Activated T-helper 1 cell treated with anti-CD3 and anti-CD28 coated beads, Interleukin-2, amount 50 U/mL, for 16 hours (primary cell): ENCODE data around the gene SLC25A47.
"Not testable (repeated sequence)": the region's sequence is repeated elsewhere in the genome, so short reads cannot be mapped to it uniquely, and the experiment has no call there.

ENCODE experiments used
- DNase-seq, 2 donors: peaks; one replicate each; pipeline ENCODE4 v3.0.0-alpha.2; 2020; ENCODE audit warnings: low read depth in 1 of 2, low spot score in 1 of 2

SLC25A47 gene

DNA sequence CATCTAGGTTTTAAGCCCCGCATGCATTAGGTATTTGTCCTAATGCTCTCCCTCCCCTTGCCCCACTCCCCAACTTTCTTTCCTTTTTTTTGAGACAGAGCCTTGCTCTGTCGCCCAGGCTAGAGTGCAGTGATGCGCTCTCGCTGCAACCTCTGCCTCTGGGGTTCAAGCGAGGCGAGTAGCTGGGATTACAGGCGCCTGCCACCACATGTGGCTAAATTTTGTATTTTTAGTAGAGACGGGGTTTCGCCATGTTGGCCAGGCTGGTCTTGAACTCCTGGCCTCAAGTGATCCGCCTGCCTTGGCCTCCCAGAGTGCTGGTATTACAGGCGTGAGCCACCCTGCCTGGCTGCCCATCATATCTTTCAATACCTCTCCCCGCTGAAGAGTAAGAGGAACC is 19.7 kb downstream of the SLC25A47 start:
- not testable (repeated sequence) for DNase-seq

DNA sequence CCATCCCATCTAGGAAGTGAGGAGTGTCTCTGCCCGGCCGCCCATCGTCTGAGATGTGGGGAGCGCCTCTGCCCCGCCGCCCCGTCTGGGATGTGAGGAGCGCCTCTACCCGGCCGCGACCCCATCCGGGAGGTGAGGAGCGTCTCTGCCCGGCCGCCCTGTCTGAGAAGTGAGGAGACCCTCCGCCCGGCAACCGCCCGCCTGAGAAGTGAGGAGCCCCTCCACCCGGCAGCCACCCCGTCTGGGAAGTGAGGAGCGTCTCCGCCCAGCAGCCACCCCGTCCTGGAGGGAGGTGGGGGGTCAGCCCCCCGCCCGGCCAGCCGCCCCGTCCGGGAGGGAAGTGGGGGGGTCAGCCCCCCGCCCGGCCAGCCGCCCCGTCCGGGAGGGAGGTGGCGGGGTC is 21.5 kb downstream of the SLC25A47 start:
- DNase-seq = not testable (repeated sequence)

DNA sequence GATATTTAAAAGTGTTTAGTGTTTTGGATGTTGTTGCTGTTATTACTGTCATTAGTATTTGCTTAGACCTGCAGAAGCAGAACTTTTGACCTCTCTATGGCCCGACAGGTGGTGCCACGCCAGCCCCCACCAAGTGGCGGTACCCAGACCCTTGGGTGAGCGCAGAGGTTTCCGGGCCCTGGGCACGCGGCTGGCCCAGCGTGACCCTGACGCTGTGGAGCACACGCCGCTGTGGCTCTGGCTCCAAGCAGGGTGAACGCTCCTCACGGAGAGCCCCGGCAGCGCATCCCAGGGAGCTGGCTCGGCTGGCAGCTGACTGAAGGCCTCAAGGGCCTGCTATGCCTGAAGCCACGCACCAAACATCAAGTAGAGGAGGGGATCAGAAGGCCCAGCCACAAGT is 22.6 kb downstream of the SLC25A47 start:
- no peak for DNase-seq

DNA sequence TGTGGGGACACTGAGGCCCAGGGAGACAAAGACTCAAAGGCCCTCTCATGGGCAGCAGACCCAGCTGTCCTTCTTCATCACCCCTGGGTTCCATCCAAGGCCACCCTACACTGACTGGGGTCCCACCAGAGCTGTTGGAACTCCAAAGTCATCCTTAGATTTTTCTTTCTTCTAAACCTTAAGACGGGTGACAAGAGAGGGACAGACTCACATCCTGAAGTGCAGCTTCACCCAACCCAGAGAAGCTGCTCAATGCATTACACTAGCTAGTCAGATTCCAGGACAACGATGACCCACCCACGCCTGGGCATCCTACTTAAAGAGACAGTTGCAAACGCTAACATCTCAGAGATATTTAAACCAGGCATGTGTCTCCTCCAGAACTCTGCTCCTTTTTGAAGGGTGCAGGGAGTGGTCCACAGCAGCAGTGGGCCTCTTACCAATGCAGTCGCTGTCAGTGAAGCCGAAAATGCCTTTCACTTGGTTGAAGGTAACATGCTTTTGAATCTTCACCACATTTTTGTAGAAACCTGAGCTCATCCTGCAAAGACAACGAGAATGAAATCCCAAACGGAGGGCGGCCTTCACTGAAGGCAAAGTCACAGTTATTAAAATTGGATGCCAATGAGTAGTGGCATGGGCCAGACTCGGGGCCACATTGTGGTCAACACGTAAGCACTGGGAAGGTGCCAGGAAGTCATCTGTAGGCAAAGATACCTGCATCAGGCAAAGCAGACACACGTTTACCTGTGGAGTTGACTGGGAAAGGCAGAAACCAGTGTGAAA is 23.4 kb downstream of the SLC25A47 start:
- DNase-seq = no peak

DNA sequence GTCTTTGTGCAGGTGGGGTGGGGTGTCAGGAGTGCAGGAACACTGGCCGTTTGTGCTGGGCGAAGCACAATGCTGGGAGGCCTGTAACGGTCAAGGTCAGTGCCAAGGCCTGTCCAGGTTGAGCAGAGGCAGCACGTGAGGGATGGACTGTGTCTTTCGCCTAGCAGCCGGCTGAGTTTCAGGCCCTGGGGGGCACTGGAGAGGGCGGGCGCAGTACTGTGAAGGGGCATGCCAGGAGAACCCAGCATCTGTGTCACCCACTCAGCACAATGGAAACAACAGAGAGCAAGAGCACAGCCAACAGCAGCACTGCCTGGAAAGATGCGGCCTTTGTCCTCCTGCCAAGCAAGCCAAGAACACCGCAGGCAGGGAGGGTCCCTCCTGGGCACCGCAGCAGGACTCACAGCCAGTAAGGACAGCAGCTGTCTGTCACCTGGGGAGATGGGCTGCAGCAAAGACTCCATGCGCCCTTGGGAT is 25.2 kb downstream of the SLC25A47 start:
- DNase-seq = no peak

DNA sequence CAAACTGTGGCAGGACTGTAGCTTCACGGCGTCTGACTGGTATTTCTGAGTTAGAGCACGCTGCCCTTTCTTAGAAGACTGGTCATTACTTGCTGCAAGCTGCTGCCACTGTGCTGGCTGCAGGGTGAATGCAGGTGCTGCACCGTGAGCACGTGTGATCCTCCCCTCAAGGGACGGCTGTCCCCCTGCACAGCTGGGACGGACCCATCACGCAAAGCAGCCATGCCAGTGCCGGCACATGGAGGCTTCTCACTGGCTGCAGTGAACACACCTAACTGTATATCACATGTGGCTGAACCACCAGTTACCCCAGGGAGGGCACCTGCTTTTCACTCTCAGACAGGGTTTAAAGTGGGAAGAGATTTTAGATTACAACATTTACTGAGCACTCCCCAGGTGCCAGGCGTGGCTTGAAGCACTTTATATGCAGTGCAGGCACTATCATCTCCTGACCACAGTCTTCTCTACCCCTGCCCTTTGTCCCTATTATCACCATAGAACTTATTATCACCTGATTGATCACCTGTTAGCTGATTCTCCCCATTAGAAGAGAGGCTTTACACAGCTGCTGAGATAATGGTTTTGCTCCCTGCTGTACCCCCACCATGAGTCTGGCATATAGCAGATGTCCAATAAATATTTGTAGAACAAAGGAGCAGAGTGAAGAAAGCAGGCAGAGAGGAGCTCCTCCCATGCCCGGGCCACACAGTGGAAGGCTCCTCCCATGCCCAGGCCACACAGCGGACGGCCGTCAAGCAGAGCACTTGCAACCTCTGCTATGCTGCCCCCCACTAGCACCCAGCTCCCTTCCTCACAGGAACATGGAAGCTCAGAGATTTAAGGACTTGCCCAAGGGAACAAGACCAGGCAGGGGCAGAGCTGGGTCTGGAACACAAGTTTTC is 25.9 kb downstream of the SLC25A47 start:
- DNase-seq = no peak

DNA sequence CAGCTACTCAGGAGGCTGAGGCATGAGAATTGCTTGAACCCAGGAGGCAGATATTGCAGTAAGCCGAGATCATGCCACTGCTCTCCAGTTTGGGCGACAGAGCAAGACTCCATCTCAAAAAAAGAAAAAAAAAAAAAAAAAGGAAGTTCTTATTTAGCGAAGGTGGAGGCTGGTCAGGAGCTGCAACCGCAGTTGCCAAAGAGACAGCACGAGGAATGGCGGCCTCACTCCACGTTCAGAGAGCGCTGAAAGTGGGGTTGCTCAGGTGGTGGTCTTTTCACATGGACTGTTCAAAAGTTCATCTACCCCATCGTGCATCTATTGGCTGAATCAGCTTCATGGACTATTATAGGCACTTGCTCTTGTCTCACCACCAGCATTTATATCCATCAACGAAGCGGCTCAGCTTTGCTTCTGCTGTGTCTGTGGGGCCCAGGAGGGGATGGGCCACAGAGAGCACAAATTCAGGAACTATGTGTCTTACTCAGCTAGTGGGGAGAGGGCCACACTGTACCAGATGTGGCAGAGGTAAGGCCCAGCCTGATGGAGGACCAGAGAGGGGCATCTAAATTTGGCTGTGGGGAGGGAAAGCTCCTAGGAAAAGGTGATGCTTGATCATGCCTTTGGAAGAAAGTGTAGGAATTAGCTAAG is 27.3 kb downstream of the SLC25A47 start:
- DNase-seq = no peak

DNA sequence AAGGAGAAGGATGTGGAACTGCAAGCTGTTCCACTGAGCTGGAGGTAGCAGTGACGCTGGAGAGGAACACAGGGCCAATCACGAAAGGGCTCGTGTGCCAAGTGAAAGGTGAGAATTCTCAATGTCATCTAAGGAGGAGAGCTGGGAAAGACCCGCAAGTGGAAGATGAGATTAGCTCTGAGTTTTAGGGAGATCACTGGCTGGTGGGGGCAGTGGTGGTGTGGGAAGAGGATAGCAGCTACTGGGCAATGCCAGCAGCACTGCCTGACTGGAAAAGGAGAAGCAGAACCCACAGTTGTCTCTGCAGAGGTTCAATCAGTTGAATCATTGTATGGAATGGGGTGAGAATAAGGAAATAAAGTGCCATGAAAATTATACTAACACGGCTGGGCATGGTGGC is 27.8 kb downstream of the SLC25A47 start:
- no peak for DNase-seq

DNA sequence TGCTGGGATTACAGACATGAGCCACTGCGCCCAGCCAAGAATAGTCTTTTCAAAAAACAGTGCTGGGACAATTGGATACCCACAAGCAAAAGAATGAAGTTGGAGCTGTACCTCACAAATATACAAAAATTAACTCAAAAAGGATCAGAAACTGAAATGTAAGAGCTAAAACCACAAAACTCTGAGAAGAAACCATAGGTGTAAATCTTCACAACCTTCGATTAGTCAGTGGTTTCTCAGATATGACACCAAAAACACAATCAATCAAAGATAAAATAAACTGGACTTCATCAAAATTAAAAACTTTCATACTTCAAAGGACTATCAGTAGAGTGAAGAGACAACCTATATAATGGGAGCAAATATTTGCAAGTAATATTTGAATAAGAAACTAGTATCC is 35.3 kb downstream of the SLC25A47 start:
- no peak for DNase-seq

DNA sequence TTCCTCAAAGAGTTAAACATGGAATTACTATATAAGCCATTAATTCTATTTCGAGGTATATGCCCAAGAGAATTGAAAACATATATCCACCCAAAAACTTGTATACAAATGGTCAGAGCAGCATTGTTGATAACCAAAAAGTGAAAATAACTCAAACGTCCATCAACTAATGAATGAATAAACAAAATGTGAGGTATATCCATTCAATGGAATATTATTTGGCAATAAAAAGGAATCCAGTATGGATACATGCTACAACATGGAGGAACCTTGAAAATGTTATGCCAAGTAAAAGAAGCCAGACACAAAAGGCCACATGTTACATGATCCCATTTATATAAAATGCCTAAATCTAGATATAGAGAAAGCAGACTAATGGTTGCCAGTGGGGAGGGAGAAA is 36.0 kb downstream of the SLC25A47 start:
- no peak for DNase-seq

DNA sequence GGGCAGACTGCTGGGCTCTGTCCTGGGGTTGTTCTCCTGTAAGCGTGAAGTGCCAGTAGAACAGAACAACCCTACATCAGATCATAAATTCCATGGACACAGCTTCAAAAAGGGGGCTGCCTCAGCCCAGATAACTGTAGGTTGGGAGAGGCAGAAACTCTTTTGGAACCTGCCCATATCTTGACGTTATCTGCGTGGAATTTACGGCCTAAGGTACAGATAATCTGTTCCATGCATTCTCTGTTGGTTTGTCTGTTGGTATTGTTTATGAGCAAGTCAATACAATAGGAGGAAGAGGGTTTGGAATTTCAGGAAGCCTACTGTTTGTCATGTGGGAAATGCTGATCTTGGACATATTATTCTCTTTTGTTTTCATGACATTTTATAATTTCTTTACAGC is 36.7 kb downstream of the SLC25A47 start:
- DNase-seq = no peak

DNA sequence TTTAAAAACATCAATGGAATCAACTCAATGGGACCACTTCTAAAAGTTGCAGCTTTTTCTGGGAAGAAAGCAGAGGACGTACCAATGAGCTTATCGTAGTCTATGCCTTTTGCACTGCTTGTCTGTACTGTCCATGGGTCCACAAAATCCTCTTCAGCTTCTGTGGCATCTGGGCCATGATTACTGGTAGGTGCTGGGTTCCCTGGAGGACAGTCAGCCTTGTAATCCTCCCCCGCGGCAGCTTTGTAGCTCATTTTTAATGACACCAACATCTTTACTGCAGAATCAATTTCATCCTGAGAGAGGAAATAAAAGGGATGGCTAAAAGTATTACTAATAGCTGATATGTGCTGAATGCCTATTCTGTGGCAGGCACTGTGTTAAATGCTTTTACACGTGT is 38.5 kb downstream of the SLC25A47 start:
- no peak for DNase-seq

DNA sequence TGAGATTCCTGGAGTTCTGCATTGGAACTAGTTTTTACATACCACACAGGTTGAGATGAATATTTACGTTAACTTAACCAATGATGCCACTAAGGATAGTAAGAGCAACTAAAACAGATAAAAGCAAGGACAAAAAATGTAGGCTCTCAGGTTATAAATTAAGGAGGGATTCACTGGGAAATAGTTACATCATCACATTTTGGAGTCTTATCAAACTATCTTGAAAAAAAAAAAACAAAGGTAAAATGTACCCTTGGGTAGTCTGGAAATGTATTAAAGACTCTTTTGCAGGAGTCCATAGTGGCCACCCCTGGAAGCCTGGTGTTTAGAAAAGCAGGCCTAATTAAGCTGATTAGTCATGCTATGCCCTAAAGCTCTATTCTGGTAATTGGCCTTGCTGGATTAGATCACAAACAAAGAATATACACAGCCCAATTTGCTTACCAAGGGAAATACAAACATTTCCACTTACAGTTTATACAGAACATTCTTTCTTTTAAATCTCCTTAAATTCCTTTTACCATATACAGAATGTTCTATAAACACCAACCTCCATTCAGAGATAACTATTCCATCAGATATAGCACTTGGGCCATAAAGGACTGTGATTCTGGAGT is 39.3 kb downstream of the SLC25A47 start:
- DNase-seq = no peak

DNA sequence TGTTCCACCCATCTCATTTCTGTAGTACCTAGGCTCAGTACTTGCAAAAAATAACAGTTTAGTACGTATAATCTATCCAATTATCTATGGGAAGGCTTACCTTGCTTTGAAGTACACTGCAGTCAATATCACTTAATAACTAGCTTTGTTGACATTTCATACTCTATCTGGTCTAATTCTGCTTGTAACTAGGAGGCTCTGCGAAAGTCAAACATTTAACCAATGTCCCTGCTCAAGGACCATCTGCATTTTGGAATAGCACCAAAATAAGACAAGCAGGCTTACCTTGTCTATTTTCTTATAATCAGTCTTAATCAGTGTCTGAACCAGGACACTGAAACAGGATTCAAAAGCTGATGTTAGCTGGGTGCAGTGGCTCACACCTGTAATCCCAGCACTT is 39.9 kb downstream of the SLC25A47 start:
- DNase-seq = no peak

DNA sequence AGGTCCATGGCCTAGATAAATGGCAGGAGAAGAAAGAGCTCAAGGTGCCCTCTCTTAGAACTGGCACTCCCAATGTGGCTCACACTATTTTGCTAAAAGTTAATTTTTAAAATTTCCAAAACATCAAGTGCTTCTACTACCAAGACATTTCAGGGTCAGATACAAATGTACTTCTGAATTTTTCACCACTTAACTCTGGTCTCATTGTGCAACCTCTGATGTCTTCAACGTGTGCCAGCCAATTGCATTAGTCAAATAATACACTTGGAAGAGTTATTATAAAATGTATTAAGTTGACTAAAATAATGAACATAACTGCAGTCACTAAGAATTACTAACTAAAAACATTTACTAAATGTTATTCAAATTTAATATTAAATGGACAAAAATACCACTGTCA is 41.3 kb downstream of the SLC25A47 start:
- DNase-seq = no peak

DNA sequence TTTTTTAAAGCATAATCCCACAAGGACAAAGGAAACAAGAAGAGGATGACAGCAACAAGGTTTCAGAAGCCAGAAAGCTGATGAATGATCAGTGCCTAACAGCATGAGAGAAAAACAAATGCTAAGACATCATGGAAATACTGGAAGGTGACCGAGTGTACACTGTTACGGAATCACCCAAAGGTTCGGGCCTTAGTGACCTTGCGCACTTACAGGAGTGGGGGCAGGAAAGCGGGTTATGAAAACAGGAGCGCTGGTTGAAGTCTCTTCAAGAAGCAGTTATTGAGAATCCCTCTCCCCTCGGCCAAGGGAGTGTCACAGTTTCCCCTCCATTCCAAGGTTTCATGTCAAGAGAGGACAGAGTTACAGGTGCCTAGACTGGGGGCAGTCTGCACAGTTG is 42.6 kb downstream of the SLC25A47 start:
- no peak for DNase-seq

DNA sequence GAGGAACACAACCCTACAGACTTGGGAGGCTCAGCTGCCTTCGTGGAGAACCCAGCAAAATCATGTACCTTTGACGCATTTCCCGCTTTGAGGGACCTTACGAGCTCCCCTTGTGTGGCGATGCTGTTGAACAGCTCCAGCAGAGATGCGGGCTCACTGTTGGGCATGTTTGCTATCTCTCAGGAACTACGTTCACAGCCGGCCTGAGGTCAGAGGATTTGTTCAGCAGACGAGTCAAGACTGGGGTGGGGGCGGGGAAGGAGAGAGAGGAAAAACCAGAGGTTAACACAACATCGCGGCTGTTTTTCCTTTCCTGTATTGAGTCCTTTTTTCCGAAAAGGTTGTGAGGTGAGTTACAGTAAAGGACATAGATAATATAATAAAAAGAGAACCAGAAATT is 45.9 kb downstream of the SLC25A47 start:
- no peak for DNase-seq

DNA sequence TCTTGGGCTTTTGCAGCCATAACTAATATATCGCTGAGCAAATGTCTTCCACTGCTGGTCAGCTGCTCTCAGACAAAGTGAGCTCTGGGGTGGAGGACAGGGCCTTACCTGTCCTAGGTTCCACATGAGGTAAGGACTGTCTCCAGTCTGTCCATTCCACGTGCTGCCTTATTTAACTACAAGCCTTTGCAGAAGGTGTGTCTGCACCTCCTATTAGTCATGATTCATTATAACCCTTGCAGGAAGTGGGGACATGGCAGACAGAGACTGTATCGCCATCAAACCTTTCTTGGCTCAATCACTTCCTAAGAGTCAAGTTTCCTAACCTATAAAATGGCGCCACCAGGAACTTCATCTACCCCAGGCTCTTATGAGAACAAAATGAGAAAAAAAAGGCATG is 46.9 kb downstream of the SLC25A47 start:
- DNase-seq = no peak

DNA sequence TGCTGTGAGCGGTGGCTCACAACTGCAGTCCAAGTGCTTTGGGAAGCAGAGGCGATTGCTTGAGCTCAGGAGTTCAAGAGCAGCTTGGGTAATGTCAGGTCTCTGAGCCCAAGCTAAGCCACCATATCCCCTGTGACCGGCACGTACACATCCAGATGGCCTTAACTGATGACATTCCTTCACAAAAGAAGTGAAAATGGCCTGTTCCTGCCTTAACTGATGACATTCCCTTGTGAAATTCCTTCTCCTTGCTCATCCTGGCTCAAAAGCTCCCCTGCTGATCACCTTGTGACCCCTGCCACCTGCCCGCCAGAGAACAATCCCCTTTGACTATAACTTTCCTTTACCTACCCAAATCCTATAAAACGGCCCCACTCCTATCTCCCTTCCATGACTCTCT is 48.6 kb downstream of the SLC25A47 start:
- no peak for DNase-seq

DNA sequence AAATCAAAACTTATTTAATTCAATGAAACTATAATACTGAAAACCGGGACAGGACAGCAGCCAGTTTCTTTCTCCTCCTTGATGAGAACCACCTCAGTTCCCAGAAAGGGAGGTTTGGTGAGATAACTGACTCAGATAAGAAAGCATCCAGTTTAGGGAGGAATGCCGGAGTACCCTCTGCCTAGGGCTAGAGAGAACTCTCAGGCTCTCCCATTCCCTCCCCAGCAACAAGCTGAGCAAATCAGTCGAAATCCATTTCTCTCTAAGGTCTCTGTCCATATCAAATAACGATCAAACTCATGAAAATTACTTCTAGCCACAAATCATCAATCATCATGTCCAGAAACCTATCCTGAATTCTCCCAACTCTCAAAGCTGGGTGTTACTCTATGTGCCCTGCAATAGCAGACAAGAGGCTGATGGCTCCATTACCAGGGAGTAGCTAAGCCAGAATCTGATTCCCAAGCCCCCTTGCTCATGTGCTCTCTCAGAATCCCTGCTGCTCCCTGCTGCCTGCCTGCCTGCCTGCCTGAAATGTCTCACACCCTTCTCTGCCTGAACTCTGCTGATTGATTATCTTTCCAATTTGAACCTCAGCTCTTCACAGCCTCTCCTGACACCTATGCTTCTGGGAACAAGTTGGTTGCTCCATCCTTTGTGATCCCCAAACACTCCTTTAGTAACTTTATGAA is 49.4 kb downstream of the SLC25A47 start:
- no peak for DNase-seq

DNA sequence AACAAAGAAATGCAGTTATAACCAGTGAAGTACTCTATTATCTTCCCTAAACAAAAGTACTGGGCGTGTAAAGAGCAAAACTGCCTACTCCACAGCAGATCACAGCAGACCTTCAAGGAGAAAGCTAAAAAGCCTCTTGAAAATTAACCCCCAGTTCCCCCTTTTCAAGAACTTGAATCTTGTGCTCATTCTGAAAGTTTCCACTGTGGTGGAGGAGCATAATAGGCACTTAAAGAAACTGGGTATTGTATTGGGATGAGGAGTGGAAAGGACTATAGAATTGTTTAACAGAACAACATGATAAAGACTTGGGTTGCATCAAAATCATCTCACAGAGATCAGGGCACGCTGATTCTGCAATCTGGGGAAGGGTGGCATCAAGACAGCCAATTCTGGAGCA is 51.1 kb downstream of the SLC25A47 start:
- no peak for DNase-seq
